ENCODE results near the gene TMEM54. TPM values are rescaled to one million over a fixed set of nuclear protein-coding genes. Genes with fewer than 3 reads are reported as not detected.

TMEM54 gene
- total RNA-seq, 1 experiment from 2014 or later, result 6.1 TPM

DNA sequence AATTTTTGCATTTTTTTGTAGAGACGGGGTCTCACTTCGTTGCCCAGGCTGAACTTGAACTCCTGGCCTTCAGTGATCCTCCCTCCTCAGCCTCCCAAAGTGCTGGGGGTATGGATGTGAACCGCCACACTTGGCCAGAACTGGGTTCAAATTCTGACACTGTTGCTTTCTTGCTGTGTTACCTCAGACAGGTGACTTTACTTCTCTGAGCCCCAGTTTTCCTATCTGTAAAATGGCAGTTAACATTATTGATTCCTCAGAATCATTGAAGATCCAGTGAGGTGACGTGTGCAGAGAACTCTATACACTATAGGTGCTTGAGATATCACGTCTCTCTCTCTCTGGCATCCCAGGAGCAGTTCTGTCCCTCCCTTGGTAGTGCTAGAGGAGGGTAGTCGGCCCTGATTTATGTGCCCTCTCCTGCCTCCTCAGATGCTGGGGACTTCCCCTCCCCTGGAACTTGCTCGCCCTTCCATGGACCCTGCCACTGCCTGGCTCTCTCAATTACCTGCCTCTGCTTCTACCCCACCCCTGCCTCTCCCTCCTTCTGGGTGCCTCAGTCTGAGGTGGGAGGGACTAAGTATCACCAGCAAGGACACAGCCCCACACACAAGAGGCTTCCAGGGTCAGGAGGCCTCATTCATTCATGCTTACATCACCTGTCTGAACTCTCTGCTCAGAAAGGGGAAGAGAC lies 17.7 kb downstream of the TMEM54 start:
- DNase-seq (ENCODE audit: extremely low read depth, low read depth), result no peak

DNA sequence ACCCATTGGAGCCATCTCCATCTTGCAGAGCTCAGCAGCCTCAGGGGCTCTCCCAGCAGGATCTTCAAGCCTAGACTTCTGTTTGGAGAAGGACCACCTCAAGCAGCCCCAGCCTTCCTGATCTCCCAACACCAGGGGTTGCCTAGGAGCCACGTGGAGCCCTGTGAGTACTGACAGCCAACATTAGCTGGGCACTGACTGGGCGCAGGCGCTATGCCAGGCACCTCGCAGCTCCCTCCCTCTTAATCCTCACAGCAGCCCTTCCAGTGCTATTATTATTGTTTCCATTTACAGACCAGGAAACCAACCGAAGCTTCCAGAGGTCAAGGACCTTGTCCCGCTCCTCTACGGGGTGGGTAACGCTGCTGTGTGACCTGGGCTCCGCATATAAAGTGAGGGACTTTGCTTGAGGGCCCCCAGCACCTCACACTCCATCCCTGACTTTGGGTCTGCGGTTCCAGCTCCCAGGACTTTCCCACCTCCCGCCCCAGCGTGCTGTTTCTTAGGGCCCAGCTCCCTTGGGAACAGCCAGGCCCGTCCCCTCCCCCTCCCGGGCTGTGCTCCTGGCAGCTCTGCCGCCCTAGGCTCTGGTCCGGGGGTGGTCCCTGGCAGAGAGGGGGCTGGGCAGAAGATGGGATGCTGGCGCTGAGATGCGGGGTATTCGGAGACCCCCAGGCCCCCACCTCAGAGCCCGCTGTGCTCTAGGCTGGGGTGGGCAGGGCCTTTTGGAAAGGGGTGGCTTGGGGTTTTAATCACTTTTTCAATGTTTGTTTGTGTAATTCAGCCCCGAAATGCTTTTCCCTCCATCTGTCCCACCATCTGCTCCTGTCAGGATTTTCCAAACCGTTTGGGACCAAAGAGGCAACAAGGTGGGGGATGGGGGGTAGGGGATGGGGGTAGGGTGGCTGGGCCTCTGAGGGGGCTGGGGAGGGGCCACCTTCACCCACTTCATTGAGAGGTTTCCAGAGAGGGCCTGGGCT lies 19.0 kb downstream of the TMEM54 start:
- no peak for DNase-seq (ENCODE audit: extremely low read depth, low read depth)

DNA sequence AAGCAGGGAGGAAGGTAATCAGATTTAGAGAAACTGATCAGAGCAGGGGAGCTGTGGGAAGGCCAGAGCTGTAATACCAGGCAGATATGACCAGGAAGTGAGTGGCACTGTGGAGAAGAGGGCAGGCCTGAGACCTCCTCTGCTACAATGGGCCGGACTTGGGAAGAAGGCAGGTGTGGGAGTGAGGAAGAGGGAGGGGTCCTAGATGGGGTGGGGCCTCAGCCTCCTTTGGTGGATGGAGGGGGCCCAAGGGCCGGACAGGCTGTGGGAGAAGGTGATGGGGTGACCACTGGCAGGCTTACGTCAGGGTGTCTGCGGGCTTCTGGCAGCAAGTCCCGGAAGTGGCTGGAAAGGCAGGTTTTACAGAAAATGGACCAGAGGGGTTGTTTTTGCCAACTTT lies 19.9 kb downstream of the TMEM54 start:
- DNase-seq (ENCODE audit: extremely low read depth, low read depth), result no peak

DNA sequence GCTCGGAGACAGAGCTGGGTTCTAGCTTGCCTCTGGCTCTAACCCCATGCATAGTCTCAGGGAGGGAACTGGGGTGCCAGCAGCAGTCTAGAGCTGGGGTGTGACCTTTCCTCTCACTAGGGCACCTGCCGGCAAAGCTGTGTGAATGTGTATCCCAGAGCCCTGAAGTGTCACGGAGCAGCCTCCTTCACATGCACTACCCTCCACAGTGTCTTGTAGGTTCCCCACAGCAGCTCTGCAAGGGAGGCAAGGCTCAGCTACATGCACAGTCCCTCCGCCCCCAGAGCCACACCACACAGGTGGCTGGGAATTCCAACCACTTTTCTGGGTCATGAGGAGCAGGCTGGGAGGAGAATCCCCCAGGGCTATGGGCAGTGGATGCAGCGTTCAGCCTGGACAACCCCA lies 22.6 kb downstream of the TMEM54 start:
- no peak for DNase-seq (ENCODE audit: extremely low read depth, low read depth)

DNA sequence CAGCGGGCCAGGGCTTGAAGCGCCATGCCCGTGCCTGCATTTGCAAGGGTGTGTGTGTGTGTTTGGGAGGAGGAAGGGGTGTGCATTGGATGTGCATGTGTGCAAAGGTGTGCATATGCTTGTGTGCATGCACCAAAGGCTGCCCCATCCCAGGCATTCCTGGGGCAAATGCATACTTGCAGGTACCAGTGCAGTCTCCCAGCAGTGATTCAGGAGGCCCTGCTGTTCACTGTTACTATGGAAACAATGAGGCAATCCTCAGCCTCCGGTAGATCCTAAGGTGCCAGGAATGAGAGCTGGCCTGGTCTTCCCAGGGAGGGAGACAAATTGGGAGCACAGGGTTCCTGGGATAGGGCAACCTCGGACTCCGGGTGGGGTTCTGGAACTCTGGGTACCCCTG lies 23.0 kb downstream of the TMEM54 start:
- DNase-seq (ENCODE audit: extremely low read depth, low read depth), result no peak

DNA sequence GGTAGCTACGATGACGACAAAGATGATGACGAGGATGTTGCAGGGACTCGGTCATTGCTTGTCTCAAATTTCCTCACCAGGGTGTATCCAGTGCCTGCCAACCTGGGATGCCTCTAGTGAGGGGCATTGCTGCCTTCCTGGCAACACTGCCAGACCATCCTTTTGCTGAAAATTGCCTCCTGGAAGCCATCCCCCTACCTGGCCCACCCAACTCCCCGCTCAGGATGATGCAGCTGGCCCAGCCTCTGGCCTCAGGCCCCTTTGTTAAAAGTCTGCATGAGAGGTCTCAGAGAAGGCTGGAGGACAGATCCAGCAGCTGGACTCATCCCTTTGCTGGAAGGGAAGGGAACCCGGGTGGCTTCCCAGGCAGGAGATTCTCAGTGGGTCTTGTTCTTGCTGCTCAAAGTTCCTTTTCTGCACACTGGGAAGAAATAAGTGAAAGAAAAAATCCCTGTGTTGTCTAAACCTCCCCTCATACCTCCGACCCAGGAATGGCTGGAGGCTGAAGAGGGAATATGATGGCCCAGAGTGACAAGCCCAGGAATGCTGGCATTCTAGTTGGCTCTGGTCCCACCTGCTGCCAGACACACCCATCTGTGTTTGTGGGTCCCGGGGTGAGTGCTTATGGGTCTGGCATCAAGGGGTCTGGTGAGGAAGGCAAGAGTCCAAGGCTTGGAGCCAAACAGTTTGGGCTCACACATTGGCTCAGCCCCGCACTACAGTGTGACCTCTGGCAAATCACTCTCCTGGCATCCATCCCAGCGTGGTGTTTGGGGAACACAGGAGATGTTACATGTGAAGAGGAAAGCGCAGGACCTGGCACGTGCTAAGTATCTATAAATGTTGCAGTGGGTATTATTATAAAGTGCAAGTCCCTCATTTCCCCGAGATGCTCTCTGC lies 23.7 kb downstream of the TMEM54 start:
- DNase-seq (ENCODE audit: extremely low read depth, low read depth), result no peak

DNA sequence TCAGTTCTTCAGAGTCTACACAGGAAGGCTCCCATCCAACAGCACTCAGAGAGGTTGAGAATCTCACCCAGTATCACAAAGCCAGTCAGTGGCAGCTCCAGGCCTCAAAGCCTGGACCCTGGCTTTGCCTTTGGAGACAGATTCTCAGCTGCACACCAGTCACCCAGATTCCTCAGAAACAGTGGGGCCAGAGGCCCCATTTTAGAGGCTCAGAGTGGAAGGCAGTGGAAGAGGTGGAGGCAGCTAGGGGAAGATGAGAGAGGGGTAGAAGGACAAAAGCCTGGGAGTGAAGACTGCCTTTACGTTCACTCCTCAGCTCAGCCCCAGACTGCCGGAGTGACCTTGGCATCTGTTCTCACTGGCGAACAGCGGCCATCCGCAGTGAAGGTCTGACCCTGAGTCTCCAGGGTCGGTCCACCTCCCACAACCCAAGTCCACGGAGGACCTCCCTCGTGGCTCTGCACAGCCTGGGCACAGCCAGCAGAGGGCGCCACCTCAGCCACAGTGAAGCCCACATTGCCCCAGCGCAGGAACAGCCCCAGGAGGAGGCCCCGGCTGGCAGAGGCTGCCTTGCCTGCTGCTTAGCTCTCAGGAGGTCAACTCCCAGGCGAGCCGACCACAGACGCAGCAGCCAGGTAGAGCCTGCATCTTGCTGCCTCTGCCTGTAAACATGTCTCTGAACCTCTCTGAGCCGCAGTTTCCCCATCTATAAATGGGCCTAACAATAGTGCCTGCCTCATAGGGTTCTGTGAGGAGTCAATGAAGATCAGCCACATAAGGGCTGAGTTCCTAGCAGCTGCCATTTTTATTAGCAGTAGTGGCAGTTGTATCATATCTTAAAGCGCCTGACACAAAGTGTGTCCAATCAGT lies 24.6 kb downstream of the TMEM54 start:
- peak; percentile 42 for DNase-seq (ENCODE audit: extremely low read depth, low read depth)

DNA sequence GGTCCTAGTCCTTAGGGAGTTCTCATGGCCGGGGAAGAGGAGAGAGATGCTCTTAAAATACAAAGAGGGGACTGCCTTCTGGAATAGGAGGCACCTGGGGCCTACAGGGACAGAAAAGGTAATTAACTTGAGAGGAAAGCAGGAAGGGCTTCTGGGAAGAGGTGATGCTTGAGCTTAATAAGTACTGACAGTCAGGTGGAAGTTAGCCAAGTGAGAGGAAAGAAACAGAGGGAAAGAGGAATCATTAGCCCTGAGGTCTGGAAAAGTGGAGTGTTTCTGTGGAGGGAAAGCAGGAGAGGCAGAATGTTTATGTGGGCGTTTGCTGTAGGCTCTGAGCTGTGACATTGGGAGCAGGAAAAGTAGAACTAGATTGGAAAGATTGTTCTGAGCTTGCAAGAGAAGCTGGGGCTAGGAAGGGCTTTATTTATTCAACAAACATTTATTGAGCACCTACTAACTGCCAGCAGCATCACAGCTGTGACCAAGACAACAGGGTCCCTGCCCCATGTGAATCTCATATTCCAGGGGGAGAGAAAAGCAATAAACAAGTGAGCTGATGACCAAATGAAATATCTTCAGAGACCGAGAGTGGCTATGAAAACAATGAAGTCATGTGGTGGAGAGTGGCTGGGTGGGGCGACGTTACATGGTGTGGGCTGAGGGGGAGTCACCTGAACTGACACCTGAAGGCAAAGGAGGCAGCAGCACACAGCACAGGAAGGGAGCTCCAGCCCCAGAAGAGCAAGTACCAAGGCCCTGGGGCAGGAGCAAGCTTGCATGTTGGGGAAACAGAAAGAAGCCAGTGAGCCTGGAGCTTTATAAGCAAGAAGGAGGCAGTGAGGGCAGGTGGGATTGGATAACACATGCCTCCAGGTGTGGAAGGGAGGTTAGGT lies 26.1 kb downstream of the TMEM54 start:
- DNase-seq (ENCODE audit: extremely low read depth, low read depth), result no peak

DNA sequence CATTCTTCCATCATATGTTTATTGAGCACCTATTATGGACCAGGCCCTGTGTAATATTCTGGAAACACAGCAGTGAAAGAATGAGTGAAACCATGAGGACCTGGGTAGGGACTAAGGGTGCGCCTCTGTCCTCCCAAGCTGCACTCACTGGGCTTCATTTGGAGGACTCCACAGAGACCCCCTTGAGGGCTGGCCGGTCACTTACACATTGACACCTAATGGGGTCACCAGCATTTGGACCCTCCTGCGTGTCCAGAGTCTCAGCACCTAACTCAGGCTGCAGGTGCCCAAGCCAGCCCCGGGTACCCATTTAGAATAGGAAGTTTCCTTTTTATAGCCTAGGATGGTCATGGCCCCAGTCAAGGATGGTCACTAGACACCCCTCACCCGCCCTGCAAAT lies 27.7 kb downstream of the TMEM54 start:
- DNase-seq (ENCODE audit: extremely low read depth, low read depth), result no peak

DNA sequence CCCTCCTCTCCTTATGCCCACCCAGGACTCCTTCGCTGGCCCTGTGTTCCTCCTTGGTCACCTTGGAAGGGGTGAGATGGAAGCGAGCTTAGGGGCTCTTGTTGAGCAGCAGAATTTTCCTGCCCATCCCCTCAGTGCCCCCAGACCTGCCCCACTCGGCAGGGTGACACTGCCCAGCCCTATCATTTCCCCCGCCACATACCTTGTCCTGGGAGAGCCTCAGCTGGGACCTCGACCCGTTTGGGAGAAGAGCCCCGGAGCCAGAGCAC lies 29.1 kb downstream of the TMEM54 start:
- DNase-seq (ENCODE audit: extremely low read depth, low read depth), result no peak

DNA sequence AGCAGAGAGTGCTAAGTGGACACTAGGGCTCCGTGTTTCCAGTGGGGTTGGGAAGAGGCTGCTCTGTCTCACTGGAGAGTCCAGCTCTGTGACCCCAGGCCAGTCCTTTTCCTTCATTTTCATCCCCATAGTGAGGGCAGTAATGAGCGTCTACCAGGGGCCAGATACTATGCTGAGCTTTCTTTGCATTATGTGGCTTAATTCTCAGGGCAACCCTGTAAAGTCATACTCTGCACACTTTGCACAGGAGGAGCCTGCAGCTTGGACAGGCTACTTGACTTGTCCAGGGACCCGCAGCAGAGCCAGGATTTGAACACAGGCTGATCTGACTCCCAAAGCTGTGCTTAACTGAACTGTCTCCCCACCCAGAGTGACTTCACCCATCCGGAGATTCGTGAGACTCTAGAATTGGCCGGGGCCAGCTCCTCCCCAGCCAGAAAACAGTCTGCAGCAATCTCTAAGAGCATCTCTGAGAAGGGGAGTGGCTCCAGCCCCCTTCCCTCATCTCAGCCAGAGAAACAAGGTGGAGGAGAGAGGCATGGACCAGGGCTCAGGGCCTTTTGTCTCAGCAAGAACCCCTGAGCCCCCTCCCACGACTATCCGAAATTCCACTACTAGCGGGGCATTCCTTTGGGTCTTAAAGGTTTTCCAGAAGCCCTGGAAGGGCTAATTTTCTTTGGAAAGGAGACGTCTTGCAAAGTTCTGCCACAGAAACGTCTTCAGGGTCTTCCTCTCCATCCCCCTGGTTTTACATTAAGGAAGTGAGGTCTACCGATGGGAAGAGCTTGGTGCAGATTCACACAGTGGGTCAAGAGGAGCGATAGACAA lies 29.6 kb downstream of the TMEM54 start:
- DNase-seq (ENCODE audit: extremely low read depth, low read depth), result no peak

DNA sequence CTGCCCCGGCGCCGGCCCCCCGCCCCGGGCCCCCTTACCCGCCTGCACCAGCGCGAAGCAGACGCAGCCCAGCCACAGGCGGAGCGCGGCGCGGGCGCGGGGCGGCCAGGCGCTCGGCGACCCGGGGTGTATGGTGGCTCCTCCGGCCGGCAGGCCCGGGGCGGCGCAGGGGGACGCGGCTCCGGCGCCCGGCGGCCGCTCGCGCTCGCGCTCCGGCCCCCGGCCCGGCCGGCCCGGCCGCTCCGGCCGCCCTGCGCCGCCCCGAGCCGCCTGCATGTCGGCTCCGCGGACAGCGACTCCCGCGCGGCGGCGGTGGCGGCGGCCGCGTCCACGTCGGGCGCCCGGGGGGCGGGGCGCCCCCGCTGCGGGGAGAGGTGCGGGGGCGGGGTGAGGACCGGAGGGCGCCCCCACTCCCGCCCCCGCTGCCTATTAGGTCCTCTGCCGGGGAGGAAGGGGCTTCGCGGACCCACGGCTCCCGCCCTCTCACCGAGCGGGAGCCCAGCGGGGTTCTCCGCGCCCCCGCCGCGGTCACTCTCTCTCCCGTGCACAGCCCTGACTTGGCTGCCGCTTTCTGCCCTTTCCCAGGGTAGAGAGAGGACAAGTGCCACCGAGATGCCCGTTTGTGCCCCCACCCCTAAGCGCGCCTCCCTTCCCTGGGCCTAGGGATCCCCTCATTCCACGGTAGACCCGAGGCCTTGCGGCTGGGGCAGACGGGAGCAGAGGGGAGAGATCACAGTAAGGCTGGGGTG lies 30.4 kb downstream of the TMEM54 start, which contains the start of gene FNDC5:
Gene FNDC5 (minus strand): TSS at position 298 of the 749 bp plus-strand sequence.
- no peak for DNase-seq (ENCODE audit: extremely low read depth, low read depth)

DNA sequence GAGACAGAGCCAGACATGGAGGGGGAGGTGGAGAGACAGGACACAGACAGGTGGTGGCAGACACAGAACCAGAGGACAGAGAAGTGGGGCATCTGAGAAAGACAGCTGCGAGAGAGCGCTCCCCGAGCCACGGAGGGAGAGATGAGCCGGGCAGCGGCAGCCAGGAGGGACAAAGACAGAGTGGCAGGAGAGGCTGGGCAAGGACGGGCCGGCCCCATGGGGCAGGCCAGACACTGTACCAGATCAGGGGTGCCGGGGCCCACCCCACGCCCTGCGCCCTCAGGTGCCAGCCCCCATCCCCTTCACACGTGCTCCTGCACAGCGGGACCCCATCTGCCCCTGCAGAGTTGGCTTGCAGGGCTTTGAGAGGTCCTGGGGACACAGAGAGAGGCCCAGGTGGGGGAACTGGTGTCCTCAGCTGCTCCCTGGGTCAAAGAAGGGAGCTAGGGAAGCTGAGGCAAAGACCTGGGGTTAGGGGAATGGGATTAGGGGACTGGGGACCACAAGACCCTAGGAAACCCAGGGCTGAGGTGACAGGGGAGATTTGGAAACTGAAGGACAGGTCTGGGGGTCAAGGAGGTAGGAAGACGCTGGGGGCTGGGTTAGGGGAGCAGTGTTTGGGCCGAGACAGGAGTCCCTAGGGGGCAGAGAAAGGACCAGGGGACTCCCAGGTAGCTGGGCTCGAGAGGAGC lies 31.1 kb downstream of the TMEM54 start:
- no peak for DNase-seq (ENCODE audit: extremely low read depth, low read depth)

DNA sequence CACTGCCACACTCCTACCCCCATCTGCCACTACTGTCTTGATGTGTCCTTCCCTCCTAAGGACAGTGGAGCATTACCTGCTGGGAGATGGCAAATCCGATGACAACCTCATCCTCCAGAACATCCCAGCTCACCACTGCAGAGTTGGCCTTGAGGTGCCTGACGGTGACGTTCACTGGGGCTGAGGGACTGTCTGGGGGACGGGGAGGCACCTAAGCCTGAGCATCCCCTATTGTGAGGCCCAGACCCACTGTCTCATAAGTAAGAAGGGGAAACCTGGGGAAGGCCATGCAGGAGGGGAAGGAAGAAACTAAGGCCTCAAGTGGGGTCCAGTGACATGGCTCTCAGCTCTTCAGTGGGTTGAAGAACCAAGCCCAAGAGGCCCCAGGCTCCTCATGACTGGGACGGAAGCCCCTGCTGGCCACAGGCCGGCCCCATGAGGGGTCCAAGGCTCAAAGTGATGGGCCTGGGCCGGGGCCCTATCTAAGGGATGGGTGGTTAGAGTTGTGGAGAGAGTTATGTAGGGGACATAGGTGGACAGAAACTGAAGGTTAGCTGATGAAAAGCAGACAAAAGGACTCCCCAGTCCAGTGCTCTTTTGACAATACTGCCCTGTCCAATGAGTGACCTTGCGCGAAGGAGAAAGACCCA lies 32.3 kb downstream of the TMEM54 start:
- no peak for DNase-seq (ENCODE audit: extremely low read depth, low read depth)

DNA sequence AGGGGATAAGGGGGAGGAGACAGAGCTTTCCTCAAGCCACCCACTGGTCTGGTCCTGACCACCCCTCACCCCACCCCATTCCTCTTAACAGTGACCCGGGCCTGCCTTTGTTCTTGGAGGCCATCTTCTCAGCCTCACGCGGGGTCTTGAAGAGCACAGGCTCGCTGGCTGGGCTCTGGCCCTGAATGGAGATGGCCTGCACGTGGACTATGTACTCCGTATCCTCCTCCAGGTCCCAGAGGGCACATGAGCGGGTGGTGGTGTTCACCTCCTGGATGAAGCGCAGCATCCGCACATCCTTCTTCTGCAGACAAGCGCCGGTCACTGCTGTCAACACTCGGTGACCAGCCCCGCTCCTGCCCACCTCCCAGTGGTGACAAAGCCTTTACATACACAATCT lies 33.1 kb downstream of the TMEM54 start:
- no peak for DNase-seq (ENCODE audit: extremely low read depth, low read depth)

DNA sequence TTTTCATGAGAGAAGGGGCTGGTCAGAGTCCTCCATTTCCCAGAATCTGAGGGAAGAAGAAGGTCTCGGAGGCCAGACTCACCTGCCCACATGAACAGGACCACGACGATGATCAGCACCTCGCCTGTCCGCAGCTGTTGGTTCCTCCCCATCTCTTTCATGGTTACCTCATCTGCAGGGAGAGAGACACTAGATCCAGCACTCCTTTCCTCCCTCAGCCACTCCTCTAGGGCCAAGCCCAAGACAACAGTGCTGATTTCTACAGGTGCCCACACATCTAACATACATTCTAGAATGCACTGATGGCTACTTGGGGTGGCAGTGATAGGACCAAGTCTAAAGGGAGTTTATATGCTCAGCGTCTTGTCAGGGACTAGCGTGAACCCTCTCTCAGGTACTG lies 33.5 kb downstream of the TMEM54 start:
- DNase-seq (ENCODE audit: extremely low read depth, low read depth), result no peak

Measured in NCI-H460 (cell line).